HCT116 (cell line): Measurements from ENCODE around the gene CTNND2. TPM values are rescaled to one million over a fixed set of nuclear protein-coding genes. Genes with fewer than 3 reads are reported as not detected.

Experiments
- ATAC-seq: fragments of 200-7000 bp; cut with Tn5 transposase; 2 replicates; pipeline ENCODE4 v1.9.1; 2020; ENCODE audit warnings: mild to moderate bottlenecking, moderate library complexity
- BruUV-seq: library from RNA; stranded (reverse); fragments of 400-500 nt; replicated peaks from 2 replicates; lab custom pipeline; 2021; lab: Mats Ljungman, UMichigan
- CTCF ChIA-PET: fragments of 300-600 bp; sonication (Branson Sonifier 250); formaldehyde crosslinking; loops from one replicate; lab custom pipeline; 2021; ENCODE audit warnings: antibody characterized with exemption; lab: Charles Lee
- POLR2A ChIA-PET: fragments of 300-600, 350-600 bp; sonication (Branson Sonifier 250); formaldehyde crosslinking; loops from one replicate; lab custom pipeline; 2021; ENCODE audit warnings: antibody characterized with exemption; lab: Charles Lee
- RAD21 ChIA-PET, 2 experiments: fragments of 300-600 bp; sonication (Branson Sonifier 250); formaldehyde crosslinking; loops; one replicate each; lab custom pipeline; 2023; ENCODE audit warnings: low total read pairs in 2 of 2; ENCODE audit not compliant: uncharacterized antibody in 2 of 2, unreplicated experiment in 2 of 2, low non-redundant PET in 1 of 2; lab: Charles Lee
- DNase-seq: peaks from one replicate; pipeline ENCODE4 v3.0.0-alpha.2; 2010; ENCODE audit warnings: low read depth, low spot score
- H2AFZ ChIP-seq: fragments of 200-600 bp; shearing (Covaris generic), sonication (generic); 2 replicates; pipeline ENCODE4 v1.6.1; 2017; ENCODE audit warnings: low read depth, mixed run types, mixed read lengths, antibody characterized with exemption, low read length; ENCODE audit not compliant: poor library complexity, severe bottlenecking
- H3K27ac ChIP-seq: 2 replicates; pipeline ENCODE4 v1.5.1; 2012; ENCODE audit warnings: low read depth, low read length
- H3K27me3 ChIP-seq: fragments of 200-600 bp; sonication (generic); 2 replicates; pipeline ENCODE4 v1.6.1; 2016; ENCODE audit warnings: mixed run types, low read length, mixed read lengths; ENCODE audit not compliant: insufficient read depth
- H3K36me3 ChIP-seq, 2 experiments: fragments of 200-500 bp in 1 of 2; fragments of 200-600 bp in 1 of 2; sonication (Bioruptor generic) in 1 of 2; sonication (generic) in 1 of 2; 2 replicates each; pipeline versions ENCODE4 v1.5.1 to v1.6.1; 2014 to 2016; ENCODE audit warnings: low read length in 2 of 2, inconsistent platforms in 1 of 2, mixed read lengths in 1 of 2, mixed run types in 1 of 2; ENCODE audit not compliant: insufficient read depth in 2 of 2, control insufficient read depth in 1 of 2
- H3K4me1 ChIP-seq, 2 experiments: fragments of 200-600 bp in 1 of 2; sonication (generic) in 1 of 2; 2 replicates each; pipeline versions ENCODE4 v1.5.1 to v1.6.1; 2012 to 2017; ENCODE audit warnings: low read length in 2 of 2, inconsistent platforms in 1 of 2, mild to moderate bottlenecking in 1 of 2, mixed read lengths in 1 of 2, mixed run types in 1 of 2, moderate library complexity in 1 of 2; ENCODE audit not compliant: insufficient read depth in 2 of 2, control insufficient read depth in 1 of 2
- H3K4me2 ChIP-seq: fragments of 200-600 bp; sonication (generic); 2 replicates; pipeline ENCODE4 v1.6.1; 2017; ENCODE audit warnings: mixed run types, low read length, mixed read lengths
- H3K4me3 ChIP-seq, 2 experiments: fragments of 200-600 bp in 1 of 2; sonication (generic) in 1 of 2; replicated peaks in 1 of 2; 2 replicates each; pipeline ENCODE4 v1.5.1; 2011 to 2016; ENCODE audit warnings: low read length in 2 of 2, control low read depth in 1 of 2, low read depth in 1 of 2, mild to moderate bottlenecking in 1 of 2, mixed read lengths in 1 of 2, mixed run types in 1 of 2
- H3K79me2 ChIP-seq: fragments of 200-600 bp; sonication (generic); 2 replicates; pipeline ENCODE4 v1.6.1; 2017; ENCODE audit warnings: mild to moderate bottlenecking, mixed run types, low read length, moderate library complexity, mixed read lengths; ENCODE audit not compliant: insufficient read depth
- H3K9ac ChIP-seq: fragments of 200-600 bp; sonication (generic); 2 replicates; pipeline ENCODE4 v1.6.1; 2016; ENCODE audit warnings: low read length, mixed read lengths
- H3K9me2 ChIP-seq: fragments of 200-600 bp; sonication (generic), shearing (Covaris generic); 2 replicates; pipeline ENCODE4 v1.6.1; 2017; ENCODE audit warnings: mixed run types, mild to moderate bottlenecking, moderate library complexity; ENCODE audit not compliant: insufficient read depth
- H3K9me3 ChIP-seq, 2 experiments: fragments of 200-500 bp in 1 of 2; fragments of 200-600 bp in 1 of 2; sonication (Bioruptor generic) in 1 of 2; sonication (generic) in 1 of 2; 2 replicates each; pipeline ENCODE4 v1.6.1; 2014 to 2017; ENCODE audit warnings: low read length in 2 of 2, mixed read lengths in 2 of 2, inconsistent platforms in 1 of 2, low read depth in 1 of 2, mild to moderate bottlenecking in 1 of 2, mixed run types in 1 of 2, moderate library complexity in 1 of 2; ENCODE audit not compliant: control insufficient read depth in 1 of 2, insufficient read depth in 1 of 2
- H4K20me1 ChIP-seq: fragments of 200-600 bp; sonication (generic), shearing (Covaris generic); 2 replicates; pipeline ENCODE4 v1.6.1; 2017; ENCODE audit warnings: mixed run types, mild to moderate bottlenecking, moderate library complexity; ENCODE audit not compliant: insufficient read depth
- ATF3 ChIP-seq: IDR thresholded peaks from 2 replicates; pipeline ENCODE4 v1.6.1; 2012
- CBX3 ChIP-seq: IDR thresholded peaks from 2 replicates; pipeline ENCODE4 v1.6.1; 2012; ENCODE audit warnings: low read depth
- CEBPB ChIP-seq: IDR thresholded peaks from 2 replicates; pipeline ENCODE4 v1.6.1; 2012; ENCODE audit warnings: low read depth
- CTCF ChIP-seq, 3 experiments: fragments of 200-600 bp in 1 of 3; sonication (generic) in 1 of 3; IDR thresholded peaks in 2 of 3; conservative IDR thresholded peaks in 1 of 3; 2 replicates each; pipeline ENCODE4 v1.5.1; 2012 to 2017; ENCODE audit warnings: low read depth in 2 of 3, low read length in 2 of 3, antibody characterized with exemption in 1 of 3, borderline replicate concordance in 1 of 3, control low read depth in 1 of 3, mild to moderate bottlenecking in 1 of 3, mixed read lengths in 1 of 3, mixed run types in 1 of 3, moderate library complexity in 1 of 3; ENCODE audit not compliant: insufficient read depth in 1 of 3
- EGR1 ChIP-seq: IDR thresholded peaks from 2 replicates; pipeline ENCODE4 v1.6.1; 2012; ENCODE audit warnings: low read depth
- ELF1 ChIP-seq: IDR thresholded peaks from 2 replicates; pipeline ENCODE4 v1.6.1; 2012; ENCODE audit warnings: low read depth, borderline replicate concordance
- EZH2 ChIP-seq: fragments of 200-600 bp; sonication (generic); IDR thresholded peaks from 2 replicates; pipeline ENCODE4 v1.6.1; 2017; ENCODE audit warnings: antibody characterized with exemption, mixed run types
- MAX ChIP-seq: IDR thresholded peaks from 2 replicates; pipeline ENCODE4 v1.6.1; 2012
- POLR2AphosphoS5 ChIP-seq: IDR thresholded peaks from 2 replicates; pipeline ENCODE4 v1.6.1; 2011; ENCODE audit warnings: mild to moderate bottlenecking, low read depth, low read length, moderate library complexity
- REST ChIP-seq: IDR thresholded peaks from 2 replicates; pipeline ENCODE4 v1.6.1; 2012; ENCODE audit warnings: low read depth
- SIN3A ChIP-seq: IDR thresholded peaks from 2 replicates; pipeline ENCODE4 v1.6.1; 2012; ENCODE audit warnings: low read depth
- SP1 ChIP-seq: IDR thresholded peaks from 2 replicates; pipeline ENCODE4 v1.6.1; 2012; ENCODE audit warnings: low read depth
- SRF ChIP-seq: IDR thresholded peaks from 2 replicates; pipeline ENCODE4 v1.6.1; 2012; ENCODE audit warnings: low read depth
- TCF7L2 ChIP-seq: IDR thresholded peaks from 2 replicates; pipeline ENCODE4 v1.7.0; 2011; ENCODE audit warnings: borderline replicate concordance, inconsistent platforms; ENCODE audit not compliant: insufficient read depth, insufficient read length; ENCODE audit errors: extremely low read depth
- YY1 ChIP-seq: IDR thresholded peaks from 2 replicates; pipeline ENCODE4 v1.6.1; 2011; ENCODE audit warnings: low read length, low read depth, moderate library complexity, mild to moderate bottlenecking; ENCODE audit not compliant: insufficient replicate concordance; ENCODE audit errors: extremely low read depth
- intact Hi-C: fragments of 100-400 bp; cut with micrococcal nuclease; formaldehyde crosslinking; loops from 2 replicates; pipeline ENCODE4 v1.10.0; 2022
- total RNA-seq: library from RNA; stranded (reverse); gene quantifications from one replicate; pipeline ENCODE4 v1.2.1, GENCODE V29; 2021; ENCODE audit not compliant: unreplicated experiment

The CTNND2 gene
- total RNA-seq, 1 experiment from 2014 or later = not detected

- no peak overlapping the region for H3K4me3 ChIP-seq
- H2AFZ ChIP-seq = no peak overlapping the region
- H4K20me1 ChIP-seq = no peaks in the 10 kb centered on the region
- no peaks in the 10 kb centered on the region for H3K9me3 ChIP-seq
- DNase-seq (no peak), ATAC-seq (no peak)
- ChIA-PET POLR2A (no interaction called here), CTCF (no interaction called here), RAD21 (no interaction called here)
- no peaks in the 10 kb centered on the region; the same call in 1 of the 2 replicates for H3K9me2 ChIP-seq
- H3K9ac ChIP-seq = no peak overlapping the region
- H3K4me2 ChIP-seq = no peak overlapping the region
- H3K36me3 ChIP-seq = no peaks in the 10 kb centered on the region
- no TSS peak for BruUV-seq
- H3K79me2 ChIP-seq = no peaks in the 10 kb centered on the region
- H3K27ac ChIP-seq = no peak overlapping the region
- peaks cover 20% of the 10 kb centered on the region for H3K27me3 ChIP-seq
- no peaks in the 10 kb centered on the region for H3K4me1 ChIP-seq
- intact Hi-C loops = no loop called here
- TF ChIP-seq YY1 (no peak), ELF1 (no peak), CTCF (IDR thresholded peaks at IDR 0.05 in 2 of 3, conservative IDR thresholded peaks at IDR 0.05 in 1 of 3; ENCODE audit: borderline replicate concordance in 1 of 3, insufficient read depth in 1 of 3, low read depth in 2 of 3, low read length in 2 of 3) (no peak), SP1 (no peak), EGR1 (no peak), POLR2AphosphoS5 (no peak)
- TF ChIP-seq, all 23 proteins: peak for 0
Observed at GRCh38 chr5:10933121-10933520, 971.1 kb downstream of the CTNND2 start.

GRCh38 chr5:10932426-10932825 lies 971.8 kb downstream of the CTNND2 start:
- Histone ChIP-seq H2AFZ (no peak overlapping the region), H3K9me3 (no peaks in the 10 kb centered on the region), H3K27me3 (peaks cover 20% of the 10 kb centered on the region), H3K79me2 (no peaks in the 10 kb centered on the region), H3K9me2 (no peaks in the 10 kb centered on the region; the same call in 1 of the 2 replicates), H3K4me1 (no peaks in the 10 kb centered on the region), H4K20me1 (no peaks in the 10 kb centered on the region), H3K4me2 (no peak overlapping the region), H3K9ac (no peak overlapping the region), H3K4me3 (no peak overlapping the region), H3K27ac (no peak overlapping the region), H3K36me3 (no peaks in the 10 kb centered on the region)
- intact Hi-C loops = no loop called here
- no TSS peak for BruUV-seq
- ChIA-PET RAD21 (no interaction called here), CTCF (no interaction called here), POLR2A (no interaction called here)
- ATAC-seq = no peak
- DNase-seq = no peak
- TF ChIP-seq YY1 = no peak
- no peak for TF ChIP-seq MAX
- no peak for TF ChIP-seq SRF
- no peak for TF ChIP-seq CEBPB
- no peak for TF ChIP-seq REST
- no peak for TF ChIP-seq CBX3
- TF ChIP-seq SIN3A = no peak
- TF ChIP-seq TCF7L2 = no peak
- no peak for TF ChIP-seq EZH2
- TF ChIP-seq ATF3 = no peak
